ENCODE data around the gene QRICH2. TPM values are rescaled to one million over a fixed set of nuclear protein-coding genes. Genes with fewer than 3 reads are reported as not detected.
A peak's percentile ranks its signal among the peaks of the same experiment; 100 is the strongest.

Gene QRICH2
- total and polyA plus RNA-seq, 7 donors = 0.69 to 5.0 (median 2.5) TPM

GRCh38 chr17:76263896-76264295 lies 44.2 kb downstream of the QRICH2 start:
- H3K4me3 ChIP-seq = no peak overlapping the region
- H3K27ac ChIP-seq = peak overlapping the region; percentile 59 to 91 (median 79)
- peaks cover 0 to 41% (median 35%) of the 10 kb centered on the region in 4 donors for H3K4me1 ChIP-seq
- H3K36me3 ChIP-seq = peaks cover 0 to under 1% (median under 1%) of the 10 kb centered on the region in 4 donors
- 87 to 93% methylated on average over 5 of the region's 5 CpGs for WGBS, 2 donors
- H3K9me3 ChIP-seq = no peaks in the 10 kb centered on the region
- TF ChIP-seq POLR2A (IDR thresholded peaks at IDR 0.05) = no peak
- TF ChIP-seq POLR2AphosphoS5 (IDR thresholded peaks at IDR 0.05) = no peak
- TF ChIP-seq CTCF (IDR thresholded peaks at IDR 0.05) = no peak
- TF ChIP-seq EP300 (IDR thresholded peaks at IDR 0.05) = no peak
- no peak for DNase-seq
- no peaks in the 10 kb centered on the region for H3K27me3 ChIP-seq
- intact Hi-C loops (cut with DNase I) = no loop called here

GRCh38 chr17:76262732-76263344 lies 45.2 kb downstream of the QRICH2 start:
- TF ChIP-seq EP300 (IDR thresholded peaks at IDR 0.05) = no peak
- TF ChIP-seq CTCF (IDR thresholded peaks at IDR 0.05) = no peak
- TF ChIP-seq POLR2A (IDR thresholded peaks at IDR 0.05) = peak in 1 of 2 donors; percentile 18
- DNase-seq = no peak
- no peaks in the 10 kb centered on the region for H3K36me3 ChIP-seq
- peak overlapping the region; percentile 0 to 39 (median 20) for H3K27ac ChIP-seq
- H3K9me3 ChIP-seq = no peaks in the 10 kb centered on the region
- 10 to 35% methylated on average over 9 of the region's 9 CpGs for WGBS, 2 donors
- no peaks in the 10 kb centered on the region for H3K27me3 ChIP-seq
- H3K4me3 ChIP-seq = no peak overlapping the region
- peaks cover 0 to 31% (median 24%) of the 10 kb centered on the region in 4 donors for H3K4me1 ChIP-seq
- intact Hi-C loops (cut with DNase I) = no loop called here

- DNase-seq = no peak
- Histone ChIP-seq H3K9me3 (no peaks in the 10 kb centered on the region), H3K4me1 (peaks cover 0 to 18% (median 12%) of the 10 kb centered on the region in 4 donors), H3K27me3 (no peaks in the 10 kb centered on the region), H3K27ac (peak overlapping the region; percentile 16 to 48 (median 31)), H3K36me3 (no peaks in the 10 kb centered on the region), H3K4me3 (no peak overlapping the region)
- intact Hi-C loops (cut with DNase I) = no loop called here
- no peak for TF ChIP-seq EP300 (IDR thresholded peaks at IDR 0.05)
- TF ChIP-seq CTCF (IDR thresholded peaks at IDR 0.05) = no peak
- TF ChIP-seq POLR2AphosphoS5 (IDR thresholded peaks at IDR 0.05) = peak in 1 of 4 donors; percentile 30
- TF ChIP-seq POLR2A (IDR thresholded peaks at IDR 0.05) = no peak
- WGBS, 2 donors = 72 to 76% methylated on average over 23 of the region's 23 CpGs
These were observed 46.5 kb downstream of the QRICH2 start for GRCh38 chr17:76261421-76262215.

- Histone ChIP-seq H3K9me3 (no peaks in the 10 kb centered on the region), H3K4me1 (peaks cover 0 to 15% (median 7%) of the 10 kb centered on the region in 4 donors), H3K27ac (no peak overlapping the region), H3K36me3 (no peaks in the 10 kb centered on the region), H3K4me3 (no peak overlapping the region), H3K27me3 (no peaks in the 10 kb centered on the region)
- intact Hi-C loops (cut with DNase I) = no loop called here
- WGBS, 2 donors = 66 to 75% methylated on average over 5 of the region's 5 CpGs
- TF ChIP-seq EP300 (IDR thresholded peaks at IDR 0.05) = no peak
- TF ChIP-seq POLR2AphosphoS5 (IDR thresholded peaks at IDR 0.05) = no peak
- no peak for TF ChIP-seq CTCF (IDR thresholded peaks at IDR 0.05)
- TF ChIP-seq POLR2A (IDR thresholded peaks at IDR 0.05) = no peak
- DNase-seq = no peak
These were observed 47.4 kb downstream of the QRICH2 start for GRCh38 chr17:76260669-76261068.
